ENCODE measurements around the gene TLE1.

GRCh38 chr9:81689343-81690175 lies at the start of gene TLE1:
- TF ChIP-seq POLR2A (IDR thresholded peaks at IDR 0.05) (peak; percentile 75), CTCF (IDR thresholded peaks at IDR 0.05) (peak in 1 of 3 donors; percentile 16)
